ENCODE data around the gene ITPR1.

The ITPR1 gene

DNA sequence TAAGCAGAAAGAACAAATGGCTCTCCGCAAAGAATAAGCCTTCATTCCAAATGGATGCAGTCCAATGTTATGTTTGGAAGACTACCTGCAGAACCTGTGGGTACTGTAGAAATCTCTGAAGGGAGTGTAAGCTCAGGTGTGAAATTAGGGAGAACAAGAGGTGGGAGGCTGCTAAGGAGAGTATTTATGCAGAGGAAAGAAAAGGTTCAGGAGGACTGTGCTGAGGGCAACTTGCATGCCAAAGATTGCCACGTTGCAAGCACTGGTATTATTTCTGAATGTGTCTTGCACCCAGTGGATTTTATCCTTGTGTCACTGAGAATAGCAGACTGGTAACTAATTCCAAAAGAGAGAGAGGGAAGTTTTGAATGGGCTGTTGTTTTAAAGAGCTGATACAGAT lies 144.1 kb downstream of the ITPR1 start:
- DNase-seq (ENCODE audit: low read depth in 1 of 2, low spot score in 1 of 2): no peak
- TF ChIP-seq, protein P1, sequence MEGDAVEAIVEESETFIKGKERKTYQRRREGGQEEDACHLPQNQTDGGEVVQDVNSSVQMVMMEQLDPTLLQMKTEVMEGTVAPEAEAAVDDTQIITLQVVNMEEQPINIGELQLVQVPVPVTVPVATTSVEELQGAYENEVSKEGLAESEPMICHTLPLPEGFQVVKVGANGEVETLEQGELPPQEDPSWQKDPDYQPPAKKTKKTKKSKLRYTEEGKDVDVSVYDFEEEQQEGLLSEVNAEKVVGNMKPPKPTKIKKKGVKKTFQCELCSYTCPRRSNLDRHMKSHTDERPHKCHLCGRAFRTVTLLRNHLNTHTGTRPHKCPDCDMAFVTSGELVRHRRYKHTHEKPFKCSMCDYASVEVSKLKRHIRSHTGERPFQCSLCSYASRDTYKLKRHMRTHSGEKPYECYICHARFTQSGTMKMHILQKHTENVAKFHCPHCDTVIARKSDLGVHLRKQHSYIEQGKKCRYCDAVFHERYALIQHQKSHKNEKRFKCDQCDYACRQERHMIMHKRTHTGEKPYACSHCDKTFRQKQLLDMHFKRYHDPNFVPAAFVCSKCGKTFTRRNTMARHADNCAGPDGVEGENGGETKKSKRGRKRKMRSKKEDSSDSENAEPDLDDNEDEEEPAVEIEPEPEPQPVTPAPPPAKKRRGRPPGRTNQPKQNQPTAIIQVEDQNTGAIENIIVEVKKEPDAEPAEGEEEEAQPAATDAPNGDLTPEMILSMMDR (IDR thresholded peaks at IDR 0.05; ENCODE audit: insufficient read depth, low read length): no peak
- Histone ChIP-seq H3K4me3 (replicated peaks; ENCODE audit: insufficient read depth, low read length) (no peak overlapping the region), H3K27me3 (ENCODE audit: insufficient read depth, poor library complexity, severe bottlenecking) (no peaks in the 10 kb centered on the region), H3K27ac (replicated peaks) (no peak overlapping the region)

DNA sequence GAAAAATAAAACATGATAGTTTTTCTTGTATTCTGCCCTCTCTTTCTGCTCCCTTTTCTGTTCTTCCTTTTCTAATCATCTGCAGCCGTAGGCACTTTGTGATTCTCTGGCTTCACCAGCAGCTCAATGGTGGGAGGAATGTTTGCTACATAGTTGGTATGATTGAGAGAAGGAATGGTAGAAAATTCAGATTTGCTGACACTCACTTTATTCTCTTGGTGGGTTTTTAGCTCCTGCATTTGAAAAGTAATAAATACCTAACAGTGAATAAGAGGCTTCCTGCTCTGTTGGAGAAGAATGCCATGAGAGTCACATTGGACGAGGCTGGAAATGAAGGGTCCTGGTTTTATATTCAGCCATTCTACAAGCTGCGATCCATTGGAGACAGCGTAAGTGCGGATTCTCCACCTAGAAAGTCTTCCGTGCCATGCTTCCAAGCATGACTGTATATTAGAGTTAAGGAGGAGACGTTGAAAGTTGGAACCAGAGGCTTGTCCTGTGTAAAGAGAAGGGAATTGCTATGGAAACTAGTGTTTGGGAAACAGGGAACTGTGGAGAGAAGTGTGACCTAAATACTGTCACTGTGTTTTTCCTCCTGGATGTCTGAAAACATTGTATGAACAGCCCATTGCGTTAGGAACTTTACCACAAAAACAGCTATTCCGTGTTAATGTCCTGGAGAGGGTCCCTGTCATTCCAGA lies 148.9 kb downstream of the ITPR1 start:
- no peak for DNase-seq (ENCODE audit: low read depth in 1 of 2, low spot score in 1 of 2)
- Histone ChIP-seq H3K4me3 (replicated peaks; ENCODE audit: insufficient read depth, low read length) (no peak overlapping the region), H3K27me3 (ENCODE audit: insufficient read depth, poor library complexity, severe bottlenecking) (no peaks in the 10 kb centered on the region), H3K27ac (replicated peaks) (no peak overlapping the region)
- TF ChIP-seq, protein P2, sequence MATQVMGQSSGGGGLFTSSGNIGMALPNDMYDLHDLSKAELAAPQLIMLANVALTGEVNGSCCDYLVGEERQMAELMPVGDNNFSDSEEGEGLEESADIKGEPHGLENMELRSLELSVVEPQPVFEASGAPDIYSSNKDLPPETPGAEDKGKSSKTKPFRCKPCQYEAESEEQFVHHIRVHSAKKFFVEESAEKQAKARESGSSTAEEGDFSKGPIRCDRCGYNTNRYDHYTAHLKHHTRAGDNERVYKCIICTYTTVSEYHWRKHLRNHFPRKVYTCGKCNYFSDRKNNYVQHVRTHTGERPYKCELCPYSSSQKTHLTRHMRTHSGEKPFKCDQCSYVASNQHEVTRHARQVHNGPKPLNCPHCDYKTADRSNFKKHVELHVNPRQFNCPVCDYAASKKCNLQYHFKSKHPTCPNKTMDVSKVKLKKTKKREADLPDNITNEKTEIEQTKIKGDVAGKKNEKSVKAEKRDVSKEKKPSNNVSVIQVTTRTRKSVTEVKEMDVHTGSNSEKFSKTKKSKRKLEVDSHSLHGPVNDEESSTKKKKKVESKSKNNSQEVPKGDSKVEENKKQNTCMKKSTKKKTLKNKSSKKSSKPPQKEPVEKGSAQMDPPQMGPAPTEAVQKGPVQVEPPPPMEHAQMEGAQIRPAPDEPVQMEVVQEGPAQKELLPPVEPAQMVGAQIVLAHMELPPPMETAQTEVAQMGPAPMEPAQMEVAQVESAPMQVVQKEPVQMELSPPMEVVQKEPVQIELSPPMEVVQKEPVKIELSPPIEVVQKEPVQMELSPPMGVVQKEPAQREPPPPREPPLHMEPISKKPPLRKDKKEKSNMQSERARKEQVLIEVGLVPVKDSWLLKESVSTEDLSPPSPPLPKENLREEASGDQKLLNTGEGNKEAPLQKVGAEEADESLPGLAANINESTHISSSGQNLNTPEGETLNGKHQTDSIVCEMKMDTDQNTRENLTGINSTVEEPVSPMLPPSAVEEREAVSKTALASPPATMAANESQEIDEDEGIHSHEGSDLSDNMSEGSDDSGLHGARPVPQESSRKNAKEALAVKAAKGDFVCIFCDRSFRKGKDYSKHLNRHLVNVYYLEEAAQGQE (IDR thresholded peaks at IDR 0.05; ENCODE audit: insufficient replicate concordance, low read depth): no peak
- TF ChIP-seq GABPA (IDR thresholded peaks at IDR 0.05; ENCODE audit: low read depth) (no peak), SPI1 (IDR thresholded peaks at IDR 0.05; ENCODE audit: borderline replicate concordance, low read depth) (no peak), POLR2AphosphoS5 (IDR thresholded peaks at IDR 0.05; ENCODE audit: low read depth) (no peak)
- TF ChIP-seq, protein P1 (IDR thresholded peaks at IDR 0.05; ENCODE audit: insufficient read depth, low read length): no peak

DNA sequence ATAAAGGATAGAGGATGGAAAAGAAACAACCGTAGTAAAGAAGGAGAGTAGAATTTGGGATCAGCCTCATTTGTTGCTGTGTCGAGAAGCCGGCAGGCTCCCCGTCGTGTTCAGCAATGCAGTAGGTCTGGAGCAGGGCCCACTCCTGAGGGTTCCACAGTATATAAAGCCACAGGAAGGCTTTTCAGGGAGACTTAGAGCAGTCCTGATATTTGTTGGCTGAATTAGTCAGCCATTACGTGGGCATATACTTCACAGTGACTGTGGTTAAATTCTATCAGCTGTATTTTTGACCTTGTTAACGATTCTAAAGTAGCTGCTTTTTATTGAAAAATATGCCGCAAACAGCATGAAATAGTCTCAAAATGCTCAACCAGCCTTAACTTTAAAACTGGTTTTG lies 149.5 kb downstream of the ITPR1 start:
- no peak overlapping the region for H3K27ac ChIP-seq (replicated peaks)
- TF ChIP-seq GABPA (IDR thresholded peaks at IDR 0.05; ENCODE audit: low read depth) (no peak), SPI1 (IDR thresholded peaks at IDR 0.05; ENCODE audit: borderline replicate concordance, low read depth) (no peak), POLR2AphosphoS5 (IDR thresholded peaks at IDR 0.05; ENCODE audit: low read depth) (no peak)
- TF ChIP-seq, protein P2 (IDR thresholded peaks at IDR 0.05; ENCODE audit: insufficient replicate concordance, low read depth): no peak
- TF ChIP-seq, protein P1 (IDR thresholded peaks at IDR 0.05; ENCODE audit: insufficient read depth, low read length): no peak
- no peaks in the 10 kb centered on the region for H3K27me3 ChIP-seq (ENCODE audit: insufficient read depth, poor library complexity, severe bottlenecking)
- H3K4me3 ChIP-seq (replicated peaks; ENCODE audit: insufficient read depth, low read length): no peak overlapping the region
- DNase-seq (ENCODE audit: low read depth in 1 of 2, low spot score in 1 of 2): no peak

All from HL-60 (cell line).